Stomach (tissue), 9 donors: ENCODE measurements around the gene MCM8. TPM values are rescaled to one million over a fixed set of nuclear protein-coding genes. Genes with fewer than 3 reads are reported as not detected.

Source experiments
- DNase-seq, 2 donors: peaks; one replicate each; pipeline versions ENCODE4 v3.0.0 to v3.0.0-alpha.2; 2013 to 2019
- H3K27ac ChIP-seq, 5 donors: fragments of 200-600 bp in 4 of 5; sonication (generic) in 4 of 5; one replicate each; pipeline ENCODE4 v1.5.1; 2013 to 2019; ENCODE audit warnings: mild to moderate bottlenecking in 1 of 5, moderate library complexity in 1 of 5
- H3K27me3 ChIP-seq, 3 donors: fragments of 200-600 bp; sonication (generic); one replicate each; pipeline ENCODE4 v1.5.1; 2017 to 2019; ENCODE audit warnings: mixed run types in 1 of 3
- H3K36me3 ChIP-seq, 4 donors: fragments of 200-600 bp; sonication (generic); 1 replicate in 3 of 4; 2 replicates in 1 of 4; pipeline ENCODE4 v1.5.1; 2016 to 2019
- H3K4me1 ChIP-seq, 4 donors: fragments of 200-600 bp; sonication (generic); one replicate each; pipeline ENCODE4 v1.5.1; 2016 to 2019
- H3K4me3 ChIP-seq, 4 donors: fragments of 200-600 bp; sonication (generic) in 3 of 4; one replicate each; pipeline ENCODE4 v1.5.1; 2016 to 2019; ENCODE audit warnings: mild to moderate bottlenecking in 1 of 4
- H3K9me3 ChIP-seq, 4 donors: fragments of 200-600 bp; sonication (generic); one replicate each; pipeline ENCODE4 v1.5.1; 2016 to 2019
- CTCF ChIP-seq, 7 experiments: fragments of 450-650 bp in 4 of 7; fragments of 200-600 bp in 3 of 7; sonication (generic) in 3 of 7; IDR thresholded peaks; one replicate each; pipeline ENCODE4 v1.5.1; 2016 to 2019; ENCODE audit warnings: antibody characterized with exemption in 7 of 7, control low read depth in 2 of 7, mild to moderate bottlenecking in 1 of 7
- EP300 ChIP-seq: sonication (generic); formaldehyde crosslinking; IDR thresholded peaks from one replicate; pipeline ENCODE4 v1.6.1; 2017; ENCODE audit warnings: antibody characterized with exemption
- POLR2A ChIP-seq, 4 donors: fragments of 450-650 bp; IDR thresholded peaks; one replicate each; pipeline ENCODE4 v1.6.1; 2016; ENCODE audit warnings: antibody characterized with exemption in 4 of 4, control low read depth in 2 of 4, mild to moderate bottlenecking in 1 of 4, moderate library complexity in 1 of 4
- POLR2AphosphoS5 ChIP-seq, 3 donors: sonication (generic); formaldehyde crosslinking; IDR thresholded peaks; one replicate each; pipeline ENCODE4 v1.6.1; 2016; ENCODE audit warnings: antibody characterized with exemption in 3 of 3
- WGBS, 5 donors: extraction: QIAGEN DNeasy Blood & Tissue Kit in 3 of 5; methylation state at CpG; one replicate each; pipeline versions ENCODE4 v1.1.5 to v1.1.7; 2013 to 2018; 5-methylcytosine and 5-hydroxymethylcytosine counted together
- intact Hi-C: fragments of 100-400 bp; cut with DNase I; formaldehyde crosslinking; loops from one replicate; pipeline ENCODE4 v1.15.1; 2023; ENCODE audit warnings: low total_unique reads
- polyA plus RNA-seq, 3 donors: library from polyadenylated mRNA; stranded (reverse); fragments of 200-250 nt; gene quantifications; one replicate each; pipeline ENCODE4 v1.2.3, GENCODE V29; 2013
- total RNA-seq, 5 donors: library from RNA; depleted of rRNA; stranded (reverse); fragments of >200 nt; gene quantifications; one replicate each; pipeline versions ENCODE4 v1.1.0 to v1.2.3, GENCODE V29; 2014 to 2016
- donor health status: healthy with polysubstance abuse.
- donor health status: Bipolar disorder and iron deficiency.
- donor health status: healthy.

MCM8 gene
- total and polyA plus RNA-seq, 8 donors = 2.1 to 39.3 (median 3.6) TPM

GRCh38 chr20:6039766-6040165, 89.3 kb downstream of the MCM8 start:
- peaks cover 49 to 83% (median 77%) of the 10 kb centered on the region in 4 donors for H3K36me3 ChIP-seq
- 79 to 96% (median 87%) methylated on average over 5 of the region's 5 CpGs for WGBS, 5 donors

DNA sequence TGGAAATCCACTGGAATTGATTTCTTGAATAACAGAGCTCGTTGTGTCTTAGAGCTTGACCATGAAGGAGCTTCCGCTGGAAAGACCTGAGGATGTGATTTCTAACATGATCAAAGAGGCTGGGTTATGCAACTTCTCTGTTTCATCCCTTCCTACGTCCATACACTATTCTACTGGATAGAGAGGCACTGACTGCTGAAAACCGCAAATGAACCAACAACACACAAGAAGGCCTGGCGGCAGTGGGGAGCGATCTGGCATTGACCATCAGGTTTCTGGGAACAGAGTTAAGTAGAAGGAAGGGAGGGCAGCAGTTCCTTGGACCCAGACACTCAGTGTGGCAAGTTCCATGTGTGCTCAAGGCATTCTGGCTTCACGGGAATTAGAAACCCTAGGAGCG, 90.1 kb downstream of the MCM8 start:
- 89 to 95% (median 92%) methylated on average over 8 of the region's 8 CpGs for WGBS, 5 donors
- Histone ChIP-seq H3K27me3 (no peaks in the 10 kb centered on the region), H3K4me3 (no peak overlapping the region), H3K27ac (no peak overlapping the region), H3K4me1 (peaks cover 0 to 6% (median 0%) of the 10 kb centered on the region in 4 donors), H3K36me3 (peaks cover 41 to 75% (median 69%) of the 10 kb centered on the region in 4 donors), H3K9me3 (no peaks in the 10 kb centered on the region)
- no peak for DNase-seq
- intact Hi-C loops = no loop called here
- no peak for TF ChIP-seq CTCF (IDR thresholded peaks at IDR 0.05)
- no peak for TF ChIP-seq EP300
- TF ChIP-seq POLR2AphosphoS5 (IDR thresholded peaks at IDR 0.05) = no peak
- TF ChIP-seq POLR2A (IDR thresholded peaks at IDR 0.05) = no peak

More at GRCh38 chr20:6039766-6040165, 89.3 kb downstream of the MCM8 start:
- Histone ChIP-seq H3K4me3 (no peak overlapping the region), H3K27me3 (no peaks in the 10 kb centered on the region), H3K27ac (no peak overlapping the region), H3K4me1 (peaks cover 0 to 13% (median 3%) of the 10 kb centered on the region in 4 donors), H3K9me3 (no peaks in the 10 kb centered on the region)
- DNase-seq = no peak
- TF ChIP-seq EP300 (no peak), POLR2A (IDR thresholded peaks at IDR 0.05) (no peak), POLR2AphosphoS5 (IDR thresholded peaks at IDR 0.05) (no peak), CTCF (IDR thresholded peaks at IDR 0.05) (no peak)
- intact Hi-C loops = no loop called here

DNA sequence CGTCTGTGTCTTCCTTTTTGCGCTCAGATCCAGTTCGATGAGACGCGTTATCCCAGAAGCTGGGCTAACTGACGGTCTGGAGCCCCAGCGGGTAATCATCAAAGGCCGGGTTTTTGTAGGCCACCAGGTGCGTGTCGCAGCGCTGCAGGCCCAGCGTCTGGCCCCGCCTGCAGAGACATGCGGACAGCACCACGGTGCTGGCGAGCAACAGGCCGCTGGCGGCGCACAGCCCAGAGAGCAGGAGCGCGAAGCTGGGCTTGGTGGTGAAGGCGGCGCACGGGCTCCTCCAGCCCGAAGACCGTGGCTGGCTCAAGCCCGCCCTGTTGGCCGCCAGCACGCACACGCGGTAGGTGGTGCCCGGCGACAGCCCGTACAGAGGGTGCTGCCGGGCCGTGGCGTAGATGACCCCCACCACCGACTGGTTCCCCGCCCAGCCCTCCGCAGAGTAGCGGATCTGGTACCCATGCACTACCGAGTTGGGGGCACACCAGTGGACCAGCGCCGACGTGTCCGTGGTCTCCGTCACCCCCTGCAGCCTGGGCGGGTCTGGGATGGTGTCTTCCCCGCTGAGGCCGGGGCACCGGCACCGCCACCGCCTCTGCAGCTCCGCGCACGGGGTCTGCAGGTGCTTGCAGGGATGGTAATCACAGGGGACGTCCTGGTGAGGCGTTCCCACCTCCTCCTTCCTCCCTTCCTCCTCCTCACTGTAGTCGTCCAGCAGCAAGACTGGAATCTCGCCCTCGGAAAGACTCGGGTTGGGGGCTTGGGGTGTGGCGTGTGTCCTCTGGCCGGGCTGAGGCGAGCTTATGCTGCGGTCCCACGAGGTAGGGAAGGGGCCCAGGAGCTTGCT, 90.7 kb downstream of the MCM8 start:
- no peak for TF ChIP-seq CTCF (IDR thresholded peaks at IDR 0.05)
- no peak overlapping the region for H3K4me3 ChIP-seq
- intact Hi-C loops = no loop called here
- H3K9me3 ChIP-seq = no peaks in the 10 kb centered on the region
- no peaks in the 10 kb centered on the region for H3K27me3 ChIP-seq
- H3K27ac ChIP-seq = no peak overlapping the region
- WGBS, 5 donors = 85 to 91% (median 89%) methylated on average over 52 to 67 of the region's 67 CpGs
- no peak for DNase-seq
- peaks cover 34 to 69% (median 63%) of the 10 kb centered on the region in 4 donors for H3K36me3 ChIP-seq
- H3K4me1 ChIP-seq = peaks cover 0 to 6% (median 0%) of the 10 kb centered on the region in 4 donors

DNA sequence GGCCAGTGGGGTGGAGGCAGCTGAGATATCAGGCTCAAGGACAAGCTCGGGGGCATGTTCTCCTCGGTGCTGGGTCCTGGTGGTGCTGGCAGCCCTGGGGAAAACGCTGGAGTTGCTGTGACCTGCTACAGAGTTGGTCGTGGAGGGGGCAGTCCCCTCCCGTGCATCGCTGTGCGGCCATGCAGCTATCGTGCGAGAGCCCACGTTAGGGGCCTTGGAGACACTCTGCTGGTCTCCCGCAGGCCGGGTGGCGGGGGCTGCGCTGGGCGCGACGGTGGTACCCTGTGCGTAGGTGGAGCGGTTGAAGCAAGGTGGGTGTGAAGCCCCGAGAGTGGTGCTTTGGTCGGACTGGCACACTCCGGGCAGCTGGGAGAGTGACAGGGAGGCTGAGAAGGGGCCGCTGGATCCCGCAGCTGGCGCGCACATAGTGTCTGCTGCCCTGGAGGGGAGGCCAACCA, 91.4 kb downstream of the MCM8 start:
- Histone ChIP-seq H3K27ac (no peak overlapping the region), H3K4me1 (peaks cover 0 to 6% (median 0%) of the 10 kb centered on the region in 4 donors), H3K36me3 (peaks cover 28 to 62% (median 56%) of the 10 kb centered on the region in 4 donors), H3K4me3 (no peak overlapping the region), H3K9me3 (no peaks in the 10 kb centered on the region), H3K27me3 (no peaks in the 10 kb centered on the region)
- DNase-seq = no peak
- intact Hi-C loops = no loop called here
- WGBS, 5 donors = 91 to 95% (median 92%) methylated on average over 21 to 26 of the region's 26 CpGs
- TF ChIP-seq CTCF (IDR thresholded peaks at IDR 0.05) = no peak
- no peak for TF ChIP-seq POLR2A (IDR thresholded peaks at IDR 0.05)
- no peak for TF ChIP-seq EP300
- TF ChIP-seq POLR2AphosphoS5 (IDR thresholded peaks at IDR 0.05) = no peak
